Inflammatory macrophage (primary cell): Measurements from ENCODE around the gene C15orf40.
"Not testable (repeated sequence)": the region's sequence is repeated elsewhere in the genome, so short reads cannot be mapped to it uniquely, and the experiment has no call there.

Experiments
- DNase-seq, 2 donors: peaks; one replicate each; pipeline ENCODE4 v3.0.0-alpha.2; 2020 to 2022
- total RNA-seq, 18 experiments: gene quantifications; one replicate each; lab custom pipeline; 2026; ENCODE audit warnings: mixed read lengths in 6 of 18, inconsistent platforms in 2 of 18; lab: John Stamatoyannopoulos, UW

The C15orf40 gene
- total RNA-seq, result 5.5 to 23.1 (median 13.4) reads per million in 18 experiments

DNA sequence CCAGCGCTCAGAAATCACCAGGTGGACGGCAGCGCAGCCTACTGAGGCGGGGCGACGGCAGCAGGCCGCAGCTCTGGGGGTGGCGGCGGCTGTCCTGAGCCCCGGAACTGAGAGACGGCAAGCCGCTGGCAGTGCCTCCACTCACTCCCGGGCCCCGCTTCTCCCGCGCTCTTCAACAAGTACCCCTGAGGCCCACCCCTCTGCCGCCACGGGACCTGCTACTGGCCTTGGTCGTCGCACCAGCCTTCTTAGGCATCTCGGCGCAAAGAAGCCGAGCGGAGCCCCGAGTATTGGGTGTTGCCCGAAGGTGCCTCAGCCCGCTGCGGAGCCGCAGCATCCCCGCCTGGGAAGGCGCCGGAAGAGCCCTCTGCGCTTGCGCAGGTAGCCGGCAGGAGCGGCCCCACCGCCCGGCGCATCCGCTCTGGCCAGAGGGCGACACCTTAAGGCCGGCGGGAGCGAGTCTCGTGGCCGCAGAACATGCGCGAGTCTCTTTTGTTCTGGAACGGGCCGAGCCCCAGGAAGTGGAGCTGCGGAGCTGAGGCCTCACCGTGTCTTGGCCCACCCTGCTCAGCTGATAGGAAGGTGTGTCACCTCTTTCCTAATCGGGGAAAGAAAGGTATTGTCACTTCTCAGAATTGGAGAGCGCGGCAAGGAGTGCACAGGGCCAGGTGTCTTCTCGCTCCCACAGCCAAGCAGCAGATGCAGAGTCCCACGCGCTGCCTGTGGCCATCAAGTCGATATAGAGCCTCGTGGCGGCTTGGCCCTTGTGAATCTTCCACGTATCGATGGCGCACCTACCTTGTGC, at the start of gene C15orf40:
Gene C15orf40, minus strand, starts transcription at position 369 of the 805 bp plus-strand sequence. Its CDS starts 32 bp downstream, at position 337.
- DNase-seq, result peak; percentile 90 to 96

DNA sequence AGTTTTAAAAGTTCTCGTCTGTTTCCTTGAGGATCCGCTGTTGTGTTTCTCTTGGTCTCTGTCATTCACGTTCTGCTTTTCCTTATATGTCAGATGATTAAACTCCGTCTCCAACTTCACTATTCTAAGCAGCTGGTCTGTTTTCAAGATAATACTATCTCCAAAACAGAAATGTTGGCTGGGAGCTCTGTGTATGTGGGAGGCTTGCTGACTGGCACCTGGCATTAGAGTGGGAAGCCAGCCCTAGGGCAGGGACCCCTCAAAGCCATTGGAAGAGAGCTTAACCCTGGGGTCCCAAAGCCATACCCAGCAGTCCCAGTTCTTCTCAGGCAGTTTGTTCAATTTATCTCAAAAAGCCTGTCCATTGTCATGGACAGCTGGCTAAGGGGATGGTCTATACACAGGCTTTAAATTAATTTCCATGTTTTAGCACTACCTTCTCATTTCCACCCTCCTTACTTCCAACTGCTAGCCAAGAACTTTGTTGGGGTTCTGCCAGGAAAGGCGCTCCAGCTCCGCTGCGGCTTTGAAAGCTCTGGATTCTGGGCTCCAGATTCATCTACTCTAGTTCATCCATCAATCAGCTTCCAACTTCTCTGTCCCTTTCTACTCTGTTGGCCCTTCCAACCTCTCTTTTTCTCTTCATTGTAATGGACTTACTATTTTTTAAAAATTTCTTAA, 46.4 kb upstream of the C15orf40 start:
- DNase-seq, result no peak

DNA sequence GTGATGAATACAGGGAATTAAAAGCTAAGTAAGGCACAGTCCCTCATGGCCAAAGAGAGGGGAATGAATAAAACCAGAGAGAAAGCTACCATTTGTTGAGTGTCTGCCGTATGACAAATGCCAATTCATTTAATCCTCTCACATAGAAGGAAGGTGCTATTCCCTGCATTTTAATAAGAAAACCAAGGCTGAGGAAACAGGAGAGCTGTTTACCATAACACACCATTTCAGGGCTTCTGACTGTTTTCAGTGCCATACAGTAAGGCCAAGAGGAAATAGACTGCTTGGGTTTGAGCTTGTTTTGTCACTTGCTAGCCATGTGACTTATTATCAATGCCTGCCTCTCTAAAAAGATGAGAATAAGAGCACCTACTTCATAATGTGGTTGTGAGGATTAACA, 45.6 kb upstream of the C15orf40 start:
- DNase-seq, result no peak

- DNase-seq, result peak; percentile 77 to 78
Measured at GRCh38 chr15:83053151-83053550, 41.7 kb upstream of the C15orf40 start.

- no peak for DNase-seq
Measured at GRCh38 chr15:83046558-83047127, 35.2 kb upstream of the C15orf40 start.

- no peak for DNase-seq
Measured at GRCh38 chr15:83044156-83044555, 32.7 kb upstream of the C15orf40 start.

- DNase-seq, result no peak
Measured at GRCh38 chr15:83039206-83039605, 27.8 kb upstream of the C15orf40 start.

DNA sequence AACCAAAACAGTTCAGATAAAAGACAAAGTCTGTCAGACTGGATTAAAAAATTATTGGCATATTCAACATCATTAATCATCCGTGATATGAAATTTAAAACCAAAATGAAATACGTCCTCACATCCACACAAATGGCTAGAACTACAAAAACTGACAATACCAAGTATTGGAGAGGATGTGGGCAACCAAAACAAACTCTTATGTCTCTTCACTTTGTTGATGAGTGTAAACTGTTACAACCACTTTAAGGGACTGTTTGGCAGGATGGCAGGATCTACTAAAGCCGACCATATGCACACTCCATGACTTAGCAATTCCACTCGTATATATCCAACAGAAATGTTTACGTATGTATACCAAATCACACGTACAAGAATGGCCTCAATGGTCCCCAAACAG, 24.8 kb upstream of the C15orf40 start:
- no peak for DNase-seq

GRCh38 chr15:83031234-83031633, 19.8 kb upstream of the C15orf40 start:
- DNase-seq, result not testable (repeated sequence)

DNA sequence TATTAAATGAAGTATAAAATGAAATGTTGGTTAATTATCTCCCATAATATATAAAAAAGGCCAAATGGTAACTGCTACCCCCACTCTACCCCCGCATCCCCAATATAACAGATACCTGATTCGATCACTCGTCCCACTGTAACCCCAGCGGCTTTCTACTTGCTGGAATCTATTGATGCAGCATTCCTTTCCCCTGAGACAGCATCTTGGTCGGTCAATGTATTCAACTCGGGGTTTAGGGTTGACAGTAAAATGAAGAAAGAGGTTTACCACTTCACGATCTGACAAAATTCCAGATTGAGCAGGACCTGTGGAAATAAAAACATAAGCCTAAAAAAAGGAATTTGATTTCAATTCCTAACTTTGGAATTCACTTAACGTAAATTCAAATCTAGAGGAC, 18.6 kb upstream of the C15orf40 start:
- no peak for DNase-seq

DNA sequence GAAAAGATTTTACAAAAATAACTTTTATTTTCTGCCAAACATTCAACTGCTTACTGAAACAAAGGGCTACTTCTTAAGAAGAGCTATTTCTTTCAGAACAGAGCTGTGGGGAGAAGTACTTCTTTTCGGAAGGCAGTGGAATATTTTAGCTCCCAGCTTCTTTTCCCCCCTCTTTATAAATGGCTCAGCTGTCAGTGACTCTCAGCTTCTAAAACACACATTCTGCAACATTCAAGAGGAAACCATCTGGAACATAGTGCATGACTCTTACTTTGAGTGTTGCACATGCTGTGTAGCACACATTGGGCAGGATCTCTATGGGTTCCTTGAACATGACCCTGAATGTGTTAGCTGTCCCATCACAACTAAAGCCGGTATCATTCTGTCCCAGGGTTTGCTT, 7.0 kb upstream of the C15orf40 start:
- peak in 1 of 2 donors; percentile 55 for DNase-seq

GRCh38 chr15:83016906-83017305, 5.5 kb upstream of the C15orf40 start:
- DNase-seq, result peak; percentile 74 to 77

DNA sequence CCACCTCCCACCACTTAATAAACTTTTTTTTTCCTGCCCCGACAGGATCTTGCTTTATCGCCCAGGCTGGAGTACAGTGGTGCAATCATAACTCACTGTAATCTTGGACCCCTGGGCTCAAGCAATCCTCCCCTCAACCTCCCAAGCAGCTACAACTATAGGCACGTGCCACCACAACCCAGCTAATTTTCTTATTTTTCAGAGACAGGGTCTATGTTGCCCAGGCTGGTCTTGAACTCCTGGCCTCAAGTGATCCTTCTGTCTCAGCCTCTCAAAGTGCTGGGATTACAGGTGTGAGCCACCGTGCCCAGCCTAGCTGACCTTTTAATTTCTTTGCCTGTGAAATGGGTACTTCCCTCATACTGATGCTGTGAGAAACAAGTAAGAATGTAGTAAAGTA, 3.9 kb upstream of the C15orf40 start:
- DNase-seq, result no peak

GRCh38 chr15:83014205-83014653, 2.8 kb upstream of the C15orf40 start:
- peak in 1 of 2 donors; percentile 9 for DNase-seq

- peak; percentile 55 to 60 for DNase-seq
Measured at GRCh38 chr15:83012636-83013035, 1.2 kb upstream of the C15orf40 start.

DNA sequence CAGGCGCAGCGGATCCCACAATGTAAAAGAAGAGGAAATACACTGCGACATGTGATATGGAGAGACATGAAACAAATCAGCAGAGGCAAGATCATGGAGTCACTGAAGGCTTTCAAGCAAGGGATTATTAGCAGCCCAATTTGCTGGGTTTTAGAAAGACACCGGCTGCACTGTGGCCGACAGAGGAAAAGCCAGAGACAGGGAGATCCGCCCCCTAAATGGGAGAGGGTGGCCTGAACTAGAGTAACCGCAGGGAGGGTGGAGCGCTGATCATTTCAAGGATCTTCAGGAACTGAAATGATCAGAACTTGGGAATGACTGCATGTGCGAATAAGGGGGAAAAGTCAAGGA, 612 bp upstream of the C15orf40 start:
- peak in 1 of 2 donors; percentile 17 for DNase-seq

DNA sequence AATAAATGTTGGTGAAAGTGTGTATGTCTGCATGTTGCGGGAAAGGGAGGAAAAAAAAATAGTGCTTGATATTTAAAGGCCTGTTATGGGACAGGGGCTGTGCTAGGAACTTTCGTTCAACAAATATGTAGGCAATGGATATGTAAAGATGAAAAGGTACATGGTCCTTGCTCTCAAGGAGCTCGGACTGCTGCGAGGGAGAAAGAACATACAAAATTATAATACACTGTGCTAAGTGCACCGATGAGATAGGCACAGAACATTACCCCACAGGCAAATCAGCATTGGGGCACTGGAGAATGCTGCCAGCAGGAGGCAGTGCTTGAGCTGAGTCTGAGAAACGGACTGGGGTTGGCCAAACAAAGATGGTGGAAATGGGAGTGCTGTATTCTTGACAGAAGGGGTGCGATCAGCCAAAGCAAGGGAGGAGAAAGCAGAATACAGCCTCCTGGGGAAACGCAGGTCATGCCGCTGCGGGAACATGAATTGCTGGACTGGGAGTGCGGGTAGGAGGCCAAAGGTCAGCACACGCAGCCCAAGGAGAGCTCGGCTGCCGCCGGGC, 649 bp downstream of the C15orf40 start:
- DNase-seq, result peak; percentile 85 to 87

DNA sequence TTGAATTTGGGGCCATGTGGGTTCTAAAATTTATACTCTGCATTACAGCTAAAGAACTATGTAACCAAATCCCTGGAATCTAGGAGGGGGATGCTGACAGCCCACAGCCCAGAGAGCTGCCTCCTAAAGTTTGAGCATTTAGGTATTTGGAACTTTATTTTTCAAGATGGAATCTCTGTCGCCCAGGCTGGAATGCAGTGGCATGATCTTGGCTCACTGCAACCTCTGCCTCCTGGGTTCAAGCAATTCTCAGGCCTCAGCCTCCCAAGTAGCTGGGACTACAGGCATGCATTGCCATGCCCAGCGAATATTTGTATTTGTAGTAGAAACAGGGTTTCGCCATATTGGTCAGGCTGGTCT, 10.8 kb downstream of the C15orf40 start:
- DNase-seq, result not testable (repeated sequence)

DNA sequence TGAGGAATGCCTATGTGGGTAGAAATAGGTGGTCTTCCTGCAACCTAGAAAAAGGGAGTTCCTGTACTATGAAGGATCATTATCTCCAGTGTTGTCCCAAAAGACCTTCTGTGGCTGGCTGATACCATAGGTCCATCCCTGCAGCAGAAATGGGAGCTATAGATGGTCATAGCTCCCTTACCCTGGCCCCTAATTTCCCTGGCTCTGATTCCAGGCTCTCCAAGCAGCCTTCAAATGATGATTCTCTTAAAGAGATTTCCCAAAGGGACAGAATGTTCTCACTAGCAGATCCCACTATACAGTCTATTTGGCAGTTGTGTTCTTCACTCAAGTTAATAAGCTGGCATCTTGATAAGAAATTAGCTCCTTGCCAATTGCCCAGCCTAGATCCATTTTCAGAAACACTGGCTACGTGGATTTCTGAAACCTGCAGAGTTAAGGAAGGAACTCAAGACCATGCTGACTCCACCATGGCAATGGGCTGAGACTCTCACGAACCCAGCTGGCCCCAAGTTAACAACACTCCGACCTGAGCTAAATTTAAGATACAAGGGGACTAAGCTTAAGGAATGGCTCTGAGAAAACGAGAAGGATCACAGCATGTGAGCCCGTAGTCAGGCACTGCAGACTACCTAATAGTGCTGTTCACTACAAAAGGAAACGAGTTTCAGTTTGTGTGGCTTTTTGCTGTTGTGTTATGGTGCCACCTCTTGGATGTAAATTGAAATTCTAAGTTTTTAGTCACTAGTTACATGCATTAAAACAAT, 11.4 kb downstream of the C15orf40 start:
- peak; percentile 70 to 77 for DNase-seq

- no peak for DNase-seq
Measured at GRCh38 chr15:82999426-82999825, 12.0 kb downstream of the C15orf40 start.

GRCh38 chr15:82995938-82996337, 15.5 kb downstream of the C15orf40 start:
- DNase-seq, result no peak

GRCh38 chr15:82995076-82995475, 16.4 kb downstream of the C15orf40 start:
- no peak for DNase-seq
